CD4-positive, alpha-beta T cell (primary cell): Measurements from ENCODE around the gene SOX5. TPM values are rescaled to one million over a fixed set of nuclear protein-coding genes. Genes with fewer than 3 reads are reported as not detected.

Source experiments
- ATAC-seq: fragments of 200-7000 bp; cut with Tn5 transposase; one replicate; pipeline ENCODE4 v1.10.0; 2022; ENCODE audit warnings: mild to moderate bottlenecking; ENCODE audit not compliant: poor library complexity
- CTCF ChIA-PET: fragments of 350-600 bp; sonication (Branson Sonifier 250); formaldehyde crosslinking; loops from one replicate; lab custom pipeline; 2021; ENCODE audit warnings: antibody characterized with exemption, inconsistent platforms; lab: Charles Lee
- POLR2A ChIA-PET: fragments of 350-600 bp; sonication (Branson Sonifier 250); formaldehyde crosslinking; loops from one replicate; lab custom pipeline; 2021; ENCODE audit warnings: antibody characterized with exemption, inconsistent platforms; lab: Charles Lee
- DNase-seq, 14 experiments: peaks; one replicate each; pipeline ENCODE4 v3.0.0-alpha.2; 2013 to 2020; ENCODE audit warnings: mixed read lengths in 2 of 14
- H3K27ac ChIP-seq, 2 donors: one replicate each; pipeline versions ENCODE4 v1.5.1 to v1.7.0; 2013; ENCODE audit warnings: low read length in 2 of 2, low read depth in 1 of 2, mild to moderate bottlenecking in 1 of 2
- H3K27me3 ChIP-seq, 2 experiments: 1 replicate in 1 of 2; 2 replicates in 1 of 2; pipeline versions ENCODE4 v1.6.1 to v1.7.0; 2013; ENCODE audit warnings: low read length in 2 of 2, control low read depth in 1 of 2, mild to moderate bottlenecking in 1 of 2, moderate library complexity in 1 of 2; ENCODE audit not compliant: insufficient read depth in 2 of 2, control insufficient read depth in 1 of 2
- H3K36me3 ChIP-seq: one replicate; pipeline ENCODE4 v1.6.1; 2013; ENCODE audit warnings: low read length, control low read depth; ENCODE audit not compliant: insufficient read depth
- H3K4me1 ChIP-seq: one replicate; pipeline ENCODE4 v1.6.1; 2013; ENCODE audit warnings: low read length, control low read depth; ENCODE audit not compliant: insufficient read depth
- H3K4me3 ChIP-seq: one replicate; pipeline ENCODE4 v1.5.1; 2013; ENCODE audit warnings: mild to moderate bottlenecking, low read length, moderate library complexity
- H3K9me3 ChIP-seq, 2 experiments: 1 replicate in 1 of 2; 2 replicates in 1 of 2; pipeline versions ENCODE4 v1.6.1 to v1.7.0; 2013; ENCODE audit warnings: low read length in 2 of 2, mild to moderate bottlenecking in 2 of 2, control low read depth in 1 of 2, moderate library complexity in 1 of 2; ENCODE audit not compliant: control insufficient read depth in 1 of 2, insufficient read depth in 1 of 2
- H3K27ac Mint-ChIP-seq: one replicate; pipeline ENCODE4 v1.8.0; 2020; ENCODE audit warnings: mixed read lengths
- H3K27me3 Mint-ChIP-seq: one replicate; pipeline ENCODE4 v1.8.0; 2021; ENCODE audit warnings: mixed read lengths
- H3K36me3 Mint-ChIP-seq: one replicate; pipeline ENCODE4 v1.8.0; 2021; ENCODE audit warnings: low read depth, mixed read lengths
- H3K4me1 Mint-ChIP-seq: one replicate; pipeline ENCODE4 v1.8.0; 2021; ENCODE audit warnings: low read depth, mixed read lengths
- H3K4me3 Mint-ChIP-seq: one replicate; pipeline ENCODE4 v1.8.0; 2020; ENCODE audit warnings: mild to moderate bottlenecking, mixed read lengths
- H3K9me3 Mint-ChIP-seq: one replicate; pipeline ENCODE4 v1.8.0; 2020; ENCODE audit warnings: mixed read lengths
- CTCF ChIP-seq: fragments of 200-600 bp; IDR thresholded peaks from one replicate; pipeline ENCODE4 v1.8.0; 2022; ENCODE audit warnings: antibody characterized with exemption, mild to moderate bottlenecking
- intact Hi-C, 2 experiments: fragments of 100-400 bp; cut with DNase I in 1 of 2; cut with micrococcal nuclease in 1 of 2; formaldehyde crosslinking; loops; one replicate each; pipeline versions ENCODE4 v1.15.1 to v1.9.0; 2023 to 2025; cut with DNase I, micrococcal nuclease
- total RNA-seq, 174 experiments: library from RNA in 2 of 174; stranded (reverse) in 2 of 174; gene quantifications; one replicate each; pipeline ENCODE4 v1.2.3 and lab custom pipeline; 2021 to 2026

The SOX5 gene
- total RNA-seq, 2 experiments from 2014 or later = not detected

DNA sequence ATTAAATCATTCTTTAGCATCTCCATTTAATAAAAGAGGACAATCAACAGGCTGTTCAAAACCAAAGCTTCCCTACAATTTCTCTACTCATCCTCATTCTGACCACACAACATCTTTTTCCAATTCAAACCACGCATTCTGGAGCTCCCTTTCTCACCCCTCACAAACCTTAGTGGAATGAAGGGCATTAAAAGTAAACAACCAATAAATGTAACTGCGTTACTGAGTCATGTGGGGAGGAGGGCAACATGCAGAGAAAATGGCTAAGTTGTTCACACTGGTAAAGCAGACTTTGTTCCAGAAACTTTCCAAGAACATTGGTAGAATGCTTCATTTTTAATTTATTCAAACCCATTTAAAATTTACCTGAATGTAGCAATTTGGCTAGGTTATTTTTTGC lies 19.6 kb downstream of the SOX5 start:
- intact Hi-C loops = loop anchor here in 1 of 2 experiments (5.0 kb wide), 1 partner anchor 47 kb away; no protein-coding TSS in a partner anchor
- Mint-ChIP-seq H3K36me3 (no peaks in the 10 kb centered on the region), H3K27ac (no peak overlapping the region), H3K27me3 (no peaks in the 10 kb centered on the region), H3K9me3 (no peaks in the 10 kb centered on the region), H3K4me3 (no peak overlapping the region), H3K4me1 (no peaks in the 10 kb centered on the region)
- Histone ChIP-seq H3K27me3 (no peaks in the 10 kb centered on the region), H3K36me3 (no peaks in the 10 kb centered on the region), H3K4me3 (no peak overlapping the region), H3K27ac (no peak overlapping the region), H3K4me1 (no peaks in the 10 kb centered on the region), H3K9me3 (no peaks in the 10 kb centered on the region)
- DNase-seq (no peak), ATAC-seq (no peak)
- CTCF ChIA-PET = no interaction called here
- TF ChIP-seq CTCF = no peak
- POLR2A ChIA-PET = no interaction called here

DNA sequence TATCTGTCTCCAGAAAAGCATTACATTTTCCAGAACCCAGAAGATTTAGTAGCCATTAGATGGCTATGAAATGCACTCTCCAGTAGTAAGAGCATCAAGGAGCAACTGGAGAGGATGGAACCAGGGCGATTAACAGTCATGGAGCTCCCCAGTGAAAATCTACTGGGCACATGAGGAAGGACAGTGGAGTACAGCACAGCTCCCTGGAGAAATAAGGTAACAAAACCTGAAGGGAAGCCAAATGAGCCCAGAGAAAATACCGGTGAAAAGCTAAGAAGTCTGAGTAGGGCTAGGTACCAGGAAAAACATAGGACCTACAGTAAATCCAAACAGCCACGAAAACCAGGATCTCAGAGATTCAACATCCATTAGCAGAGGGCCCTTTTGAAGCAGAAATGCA lies 21.6 kb downstream of the SOX5 start:
- H3K4me1 ChIP-seq = no peaks in the 10 kb centered on the region
- ChIA-PET POLR2A (no interaction called here), CTCF (no interaction called here)
- no peaks in the 10 kb centered on the region for H3K4me1 Mint-ChIP-seq
- H3K9me3 ChIP-seq = no peaks in the 10 kb centered on the region
- no peaks in the 10 kb centered on the region for H3K36me3 ChIP-seq
- no peak for TF ChIP-seq CTCF
- H3K36me3 Mint-ChIP-seq = no peaks in the 10 kb centered on the region
- no peaks in the 10 kb centered on the region for H3K27me3 ChIP-seq
- H3K27ac Mint-ChIP-seq = no peak overlapping the region
- no peak overlapping the region for H3K4me3 ChIP-seq
- no peak overlapping the region for H3K4me3 Mint-ChIP-seq
- no peaks in the 10 kb centered on the region for H3K27me3 Mint-ChIP-seq
- DNase-seq (no peak), ATAC-seq (no peak)
- no peak overlapping the region for H3K27ac ChIP-seq
- intact Hi-C loops = loop anchor here in 1 of 2 experiments (5.0 kb wide), 1 partner anchor 49 kb away; no protein-coding TSS in a partner anchor
- H3K9me3 Mint-ChIP-seq = no peaks in the 10 kb centered on the region

- intact Hi-C loops = no loop called here
- no peak for TF ChIP-seq CTCF
- no peak for DNase-seq
- no peak for ATAC-seq
- H3K9me3 Mint-ChIP-seq = peaks cover 3% of the 10 kb centered on the region
- no peak overlapping the region for H3K27ac Mint-ChIP-seq
- H3K4me1 Mint-ChIP-seq = no peaks in the 10 kb centered on the region
- Histone ChIP-seq H3K27ac (no peak overlapping the region), H3K27me3 (no peaks in the 10 kb centered on the region), H3K4me3 (no peak overlapping the region), H3K9me3 (peaks cover 0 to 3% of the 10 kb centered on the region in 2 experiments), H3K36me3 (no peaks in the 10 kb centered on the region), H3K4me1 (no peaks in the 10 kb centered on the region)
- ChIA-PET POLR2A (no interaction called here), CTCF (no interaction called here)
- H3K4me3 Mint-ChIP-seq = no peak overlapping the region
- no peaks in the 10 kb centered on the region for H3K27me3 Mint-ChIP-seq
- H3K36me3 Mint-ChIP-seq = no peaks in the 10 kb centered on the region
Measured at GRCh38 chr12:23921099-23921856, 28.2 kb downstream of the SOX5 start.
